Activated CD4-positive, CD25-positive, alpha-beta regulatory T cell treated with anti-CD3 and anti-CD28 coated beads, Interleukin-2, amount 50 U/mL, for 16 hours (primary cell): Measurements from ENCODE around the gene OPN1LW.
A peak's percentile ranks its signal among the peaks of the same experiment; 100 is the strongest.
"Not testable (repeated sequence)": the region's sequence is repeated elsewhere in the genome, so short reads cannot be mapped to it uniquely, and the experiment has no call there.

Experiments
- DNase-seq: peaks from one replicate; pipeline ENCODE4 v3.0.0-alpha.2; 2020; ENCODE audit warnings: low read depth, low spot score

The OPN1LW gene

DNA sequence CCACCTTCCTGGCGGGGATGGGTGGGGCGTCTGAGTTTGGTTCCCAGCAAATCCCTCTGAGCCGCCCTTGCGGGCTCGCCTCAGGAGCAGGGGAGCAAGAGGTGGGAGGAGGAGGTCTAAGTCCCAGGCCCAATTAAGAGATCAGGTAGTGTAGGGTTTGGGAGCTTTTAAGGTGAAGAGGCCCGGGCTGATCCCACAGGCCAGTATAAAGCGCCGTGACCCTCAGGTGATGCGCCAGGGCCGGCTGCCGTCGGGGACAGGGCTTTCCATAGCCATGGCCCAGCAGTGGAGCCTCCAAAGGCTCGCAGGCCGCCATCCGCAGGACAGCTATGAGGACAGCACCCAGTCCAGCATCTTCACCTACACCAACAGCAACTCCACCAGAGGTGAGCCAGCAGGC is at the start of gene OPN1LW:
Gene OPN1LW (plus strand): TSS at position 234 of the 400 bp plus-strand sequence. CDS start 41 bp downstream, at position 275.
- not testable (repeated sequence) for DNase-seq

DNA sequence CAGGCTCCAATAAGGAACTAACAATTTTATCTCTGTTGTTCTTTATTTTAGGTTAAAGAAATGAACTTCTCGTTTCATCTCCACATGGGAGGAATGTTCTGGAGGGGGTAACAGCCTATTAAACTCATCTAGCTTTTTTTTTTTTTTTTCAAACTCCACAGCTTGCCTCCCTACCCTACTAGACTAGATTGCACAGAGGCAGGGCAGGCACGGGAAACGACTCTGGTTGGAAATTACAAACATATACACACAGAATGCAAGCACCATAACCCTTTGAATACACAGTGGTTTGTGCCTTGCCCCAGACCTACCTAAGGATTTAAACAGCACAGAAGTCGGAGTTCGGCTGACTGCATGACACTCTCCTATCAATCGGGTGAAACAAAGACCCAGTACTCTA is 49.2 kb upstream of the OPN1LW start:
- no peak for DNase-seq

DNA sequence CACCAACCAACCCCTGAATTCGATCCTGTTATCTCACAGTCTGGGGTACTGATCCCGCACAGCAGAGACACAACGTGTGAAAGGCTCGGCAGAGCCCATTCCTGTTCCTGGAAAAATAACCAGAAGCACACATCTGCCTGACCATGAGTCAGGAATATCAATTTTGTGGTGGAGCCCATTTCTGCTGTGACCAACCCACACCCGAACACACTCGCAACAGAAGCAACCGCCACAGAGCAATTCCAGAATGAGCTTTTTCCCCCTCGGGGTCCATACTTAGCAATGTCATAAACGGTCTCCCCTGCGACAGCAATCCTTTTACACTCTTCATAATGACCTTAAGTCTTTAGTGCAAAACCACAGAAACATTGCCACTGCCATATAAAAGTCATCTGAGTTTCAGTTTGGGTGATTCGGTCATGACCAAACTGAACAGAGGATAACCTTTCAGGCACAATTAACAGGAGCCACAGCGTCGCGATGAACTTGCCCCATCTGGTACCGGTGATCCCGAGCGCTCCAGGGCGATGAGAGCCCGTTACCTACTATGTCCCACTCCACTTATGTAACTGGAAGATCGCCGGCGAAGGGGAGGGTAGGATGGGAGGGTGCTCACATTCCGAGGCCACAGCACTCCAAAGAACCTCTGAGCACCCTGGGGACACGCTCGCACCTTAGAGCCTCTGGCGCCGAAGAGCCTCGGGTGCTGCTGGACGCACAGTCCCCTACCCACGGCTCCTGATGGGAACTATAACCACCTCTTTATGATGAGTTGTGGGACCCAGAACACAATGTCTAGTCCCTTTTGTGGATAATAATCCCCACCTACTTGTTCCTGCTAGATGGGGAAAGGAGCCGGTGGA is 47.7 kb upstream of the OPN1LW start:
- DNase-seq: no peak

DNA sequence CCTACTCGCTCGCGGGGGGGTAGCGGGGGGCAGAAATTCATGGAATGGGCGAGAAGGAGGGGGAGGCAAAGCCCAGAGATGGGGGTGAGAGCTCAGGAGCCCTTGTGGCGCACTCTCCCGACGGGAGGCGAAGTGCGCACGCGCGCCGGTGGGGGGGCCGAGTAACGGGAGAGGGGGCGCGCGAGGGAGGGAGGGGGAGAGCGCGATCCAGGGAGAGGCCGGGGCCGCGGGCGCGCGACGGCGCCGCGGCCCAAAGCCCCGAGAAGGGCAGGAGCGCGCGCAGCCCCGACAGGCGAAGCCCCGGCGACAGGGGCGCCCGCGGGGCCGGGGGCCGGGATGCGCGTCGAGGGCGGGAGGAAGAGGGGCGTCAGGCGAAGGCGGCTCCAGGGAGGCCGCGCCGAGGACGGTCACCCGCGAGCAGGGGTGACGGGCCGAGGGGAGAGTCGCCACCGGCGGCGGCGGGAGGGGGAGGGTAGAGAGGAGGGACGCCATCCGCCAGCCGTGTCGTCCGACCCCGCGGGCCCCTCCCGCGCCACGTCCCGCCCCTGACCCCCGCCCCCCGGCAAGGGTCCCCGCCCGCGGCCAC is 46.9 kb upstream of the OPN1LW start:
- peak; percentile 38 for DNase-seq

DNA sequence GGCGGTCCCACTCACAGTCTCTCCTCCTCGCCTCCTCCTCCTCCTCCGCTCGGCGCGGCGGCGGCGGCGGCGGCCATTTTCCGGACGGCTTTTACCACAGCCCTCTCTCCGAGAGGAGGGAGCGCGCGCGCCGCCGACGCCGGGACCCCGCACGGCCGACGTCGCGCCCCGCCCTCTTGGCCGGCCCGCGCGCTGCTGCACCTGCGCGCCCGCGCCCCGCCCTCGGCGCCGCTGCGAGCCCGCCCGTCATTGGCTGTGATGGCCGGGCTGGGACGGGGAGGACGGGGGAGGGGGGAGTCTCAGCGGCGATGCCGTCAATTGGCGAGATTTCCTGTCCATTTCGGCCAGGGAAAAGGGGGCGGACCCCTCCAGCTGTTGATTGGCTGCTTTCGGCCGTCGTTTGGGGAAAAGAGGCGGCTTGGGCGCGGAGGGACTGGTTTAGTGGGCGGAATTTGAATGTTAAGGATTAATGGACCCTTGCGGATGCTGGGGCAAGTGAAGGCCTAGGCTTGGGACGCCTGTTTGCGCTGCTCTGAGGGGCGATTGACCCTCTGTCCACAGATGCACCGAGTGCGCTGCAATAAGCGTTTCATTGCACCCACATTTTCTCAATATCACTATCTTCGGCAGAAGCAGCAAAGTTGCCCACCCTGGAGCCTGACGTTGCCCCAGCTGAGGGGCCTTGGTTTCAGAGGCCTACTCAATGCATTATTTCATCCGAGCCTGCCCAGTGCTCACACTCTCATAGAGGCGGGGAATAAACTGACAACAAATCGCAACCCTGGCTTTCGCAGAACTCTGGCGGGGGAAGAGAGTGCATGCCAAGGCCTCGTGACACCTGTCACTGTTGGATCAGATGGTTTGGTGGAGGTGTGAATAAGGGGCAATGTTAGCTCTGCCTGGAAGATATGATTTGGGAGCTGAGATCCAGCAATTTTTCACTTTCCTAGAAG is 46.2 kb upstream of the OPN1LW start, which contains the start of gene MECP2:
Gene MECP2 (minus strand): TSS at position 129 of the 953 bp plus-strand sequence.
- peak; percentile 64 for DNase-seq

DNA sequence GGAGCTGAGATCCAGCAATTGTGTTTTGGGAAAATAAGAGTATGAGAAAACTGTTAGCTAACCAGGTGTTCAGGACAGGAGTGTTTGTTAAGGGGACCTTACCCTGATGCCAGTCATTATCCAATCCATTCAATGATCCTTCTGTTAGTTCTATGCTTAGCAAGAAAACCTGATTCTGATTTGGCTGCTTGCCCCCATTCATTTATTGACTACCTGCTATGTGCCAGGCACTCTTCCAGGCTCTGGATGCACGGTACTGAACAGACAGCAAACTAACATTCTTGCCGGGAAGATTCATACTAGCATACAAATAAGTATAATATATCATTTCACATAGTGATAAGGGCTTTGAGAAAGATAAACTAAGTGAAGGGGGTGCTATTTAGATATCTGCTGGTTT is 45.5 kb upstream of the OPN1LW start:
- no peak for DNase-seq

DNA sequence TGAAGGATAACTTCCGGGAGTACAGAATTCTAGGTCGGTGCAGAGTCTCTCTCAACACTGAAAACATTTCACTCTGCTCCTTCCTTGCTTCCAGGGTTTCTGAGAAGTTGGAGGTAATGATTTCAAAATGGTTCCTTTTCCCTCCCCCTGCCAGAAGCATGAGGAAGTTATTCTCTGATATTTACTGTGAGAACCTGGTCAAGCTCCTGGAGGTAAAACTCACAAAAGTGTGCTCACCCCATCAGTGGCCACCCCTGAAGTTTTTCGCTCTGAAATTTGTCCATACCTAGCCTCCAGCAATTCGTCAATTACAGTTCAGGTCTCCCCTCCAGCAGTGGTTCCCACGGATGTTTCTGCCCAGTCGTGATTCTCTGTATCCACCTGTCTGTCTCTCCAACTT is 30.3 kb upstream of the OPN1LW start:
- no peak for DNase-seq

DNA sequence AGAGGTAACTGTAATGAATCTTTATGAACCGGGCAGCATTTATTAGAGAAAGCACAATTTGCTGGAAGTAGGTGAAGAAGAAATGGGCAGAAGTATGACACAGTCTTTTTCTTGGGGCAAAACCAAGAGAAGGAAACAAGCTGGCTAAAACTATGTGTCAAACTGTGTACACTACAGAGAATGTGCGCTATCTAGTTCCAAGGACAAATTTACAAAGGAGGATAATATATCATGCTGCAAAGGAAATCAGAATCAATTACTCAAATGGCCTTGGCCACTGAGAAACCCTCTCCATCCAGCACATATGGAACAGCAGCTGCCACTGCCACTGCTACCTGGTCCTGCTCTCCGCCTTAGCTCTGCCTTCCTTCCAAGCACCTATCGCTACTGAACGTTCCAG is 29.4 kb upstream of the OPN1LW start:
- no peak for DNase-seq

DNA sequence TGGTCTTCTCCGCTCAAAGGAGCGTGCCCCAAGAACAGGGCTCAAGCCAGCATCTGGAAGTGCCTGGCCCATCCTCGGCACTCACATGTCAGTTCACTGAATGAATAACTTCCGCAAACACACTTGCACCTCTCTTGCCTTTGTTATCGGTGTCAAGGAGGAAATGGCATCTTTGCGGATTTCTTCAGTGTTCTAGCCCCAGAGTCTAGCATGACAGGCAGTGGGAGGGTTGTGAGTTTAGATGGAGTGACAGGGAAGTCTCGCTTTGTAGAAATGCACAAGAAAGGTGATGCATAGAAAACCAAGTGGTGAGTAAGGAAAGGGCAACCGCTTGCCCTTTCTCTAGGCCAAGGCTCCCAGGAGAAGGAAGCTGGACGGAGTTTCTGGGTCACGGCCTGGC is 29.0 kb upstream of the OPN1LW start:
- no peak for DNase-seq

DNA sequence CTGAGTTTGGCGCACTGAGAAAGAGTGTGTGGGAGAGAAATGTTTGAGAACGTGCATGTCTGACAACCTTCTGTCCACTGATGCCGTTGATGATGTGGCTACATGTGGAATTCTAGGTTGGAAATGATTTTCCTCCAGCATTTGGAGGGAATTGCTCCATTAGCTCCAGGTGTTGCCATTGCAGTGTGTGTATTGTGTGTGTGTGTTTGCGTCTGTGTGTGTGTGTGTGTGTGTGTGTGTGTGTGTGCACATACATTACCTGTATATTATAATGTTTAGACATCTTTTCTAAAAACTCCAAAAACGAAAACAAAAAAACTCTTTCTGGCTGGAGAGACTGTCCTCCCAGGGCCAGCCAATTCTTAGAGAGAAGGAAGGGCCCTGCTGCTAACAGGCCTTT is 28.3 kb upstream of the OPN1LW start:
- DNase-seq: no peak

DNA sequence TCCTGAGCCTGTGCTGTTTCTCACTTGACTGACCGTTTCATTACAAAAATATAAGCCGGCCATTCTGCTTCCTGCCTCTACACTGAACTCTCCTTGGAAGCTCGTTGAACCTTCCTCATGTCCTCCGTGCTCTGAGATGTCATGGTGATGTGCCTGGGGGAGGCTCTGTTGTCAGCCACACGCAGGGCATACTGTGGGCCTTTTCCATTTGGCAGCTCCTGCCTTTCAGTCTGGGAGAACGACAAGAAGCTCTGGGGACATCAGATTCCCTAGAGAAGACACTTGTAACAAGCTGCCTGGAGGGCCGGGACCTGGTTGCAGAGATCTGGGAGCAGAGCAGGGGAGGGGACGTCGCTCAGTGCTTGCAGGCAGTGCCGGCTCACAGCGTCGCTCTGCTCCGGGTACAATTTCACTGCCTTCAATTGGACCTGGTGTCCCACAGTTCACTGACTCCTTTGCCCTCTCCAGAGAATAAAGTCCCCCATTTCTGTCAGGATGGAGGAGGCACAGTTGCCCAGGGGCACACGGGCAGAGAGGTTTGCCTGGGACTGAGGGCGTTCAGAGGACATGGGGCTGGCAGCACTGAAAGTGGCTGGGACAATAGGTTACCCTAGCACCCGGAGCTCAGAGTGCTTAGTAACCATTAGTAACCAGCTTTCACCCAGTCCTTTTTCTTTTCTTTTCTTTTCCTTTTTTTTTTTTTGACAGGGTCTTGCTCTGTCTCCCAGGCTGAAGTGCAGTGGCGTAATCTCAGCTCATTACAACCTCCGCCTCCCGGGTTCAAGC is 27.4 kb upstream of the OPN1LW start:
- no peak for DNase-seq

DNA sequence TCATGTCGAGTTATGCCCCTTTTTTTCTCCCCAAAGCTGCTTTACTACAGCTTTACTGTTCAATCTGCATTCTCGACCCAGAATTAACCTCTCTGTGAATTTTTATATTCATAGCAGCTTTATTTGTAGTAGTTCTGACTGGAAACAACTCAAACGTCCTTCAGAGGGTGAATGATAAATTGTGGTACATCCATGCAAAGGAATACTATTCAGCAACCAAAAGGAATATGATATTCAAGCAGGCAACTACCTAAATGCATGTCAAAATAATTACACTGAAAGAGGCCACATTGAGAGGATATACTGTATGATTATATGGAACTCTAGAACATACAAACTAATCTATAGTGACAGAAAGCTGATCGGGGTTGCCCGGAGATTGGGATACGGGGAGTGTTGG is 26.5 kb upstream of the OPN1LW start:
- no peak for DNase-seq

DNA sequence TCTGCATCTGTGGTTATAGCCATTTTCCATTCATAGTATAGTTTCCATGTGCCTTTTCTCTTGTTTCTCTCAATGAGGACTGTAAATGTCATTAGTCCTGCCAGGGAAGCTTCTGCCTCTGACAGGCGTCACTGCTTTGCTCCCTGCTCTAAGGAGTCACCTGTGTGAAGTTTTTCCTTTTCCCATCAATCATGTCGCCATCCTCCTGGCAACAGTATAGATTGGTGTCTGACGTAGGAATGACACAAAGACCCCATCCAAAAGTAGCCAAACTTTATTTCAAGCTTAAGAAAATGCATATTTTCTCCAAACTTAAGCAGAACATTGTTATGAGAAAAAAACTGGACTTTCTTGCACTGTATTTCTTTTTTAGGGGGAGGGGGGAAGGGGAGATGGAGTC is 23.5 kb upstream of the OPN1LW start:
- no peak for DNase-seq

DNA sequence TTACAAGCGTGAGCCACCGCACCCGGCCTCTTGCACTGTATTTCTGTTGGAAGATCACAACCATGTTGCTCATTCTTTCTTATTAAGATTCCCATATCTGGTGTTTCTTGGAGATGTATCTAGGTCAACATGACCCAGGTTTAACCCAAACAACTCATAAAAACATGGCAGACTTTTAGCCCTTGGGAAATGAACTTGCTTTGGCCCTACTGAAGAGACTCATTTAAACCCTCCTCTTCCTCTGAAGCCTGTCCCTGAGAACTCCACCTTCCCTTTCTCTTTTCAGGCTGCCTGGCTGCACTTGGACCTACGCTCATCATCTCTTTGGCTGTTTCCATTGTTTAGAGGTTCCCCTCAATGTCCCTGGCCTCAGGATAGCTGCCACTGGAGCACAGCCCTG is 22.8 kb upstream of the OPN1LW start:
- no peak for DNase-seq

DNA sequence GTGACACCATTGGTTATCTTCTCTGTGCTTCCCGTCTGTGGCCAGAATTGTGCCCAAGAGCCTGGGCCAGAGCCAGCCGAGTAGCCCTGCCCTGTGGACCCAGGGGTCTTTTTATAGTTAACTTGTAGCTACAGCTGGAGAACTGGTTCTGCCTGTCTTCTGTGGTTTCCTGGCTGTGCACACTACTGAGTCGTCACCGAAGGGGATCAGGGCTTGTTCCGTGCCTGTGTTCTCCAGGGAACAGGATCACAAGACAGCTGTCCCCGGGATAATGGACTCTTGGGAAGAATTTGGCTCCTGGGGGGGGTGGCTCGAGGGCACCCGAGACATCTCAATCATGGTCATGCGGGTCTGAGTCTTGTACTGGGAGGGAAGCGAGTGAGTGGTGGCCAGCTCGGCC is 22.1 kb upstream of the OPN1LW start:
- no peak for DNase-seq

DNA sequence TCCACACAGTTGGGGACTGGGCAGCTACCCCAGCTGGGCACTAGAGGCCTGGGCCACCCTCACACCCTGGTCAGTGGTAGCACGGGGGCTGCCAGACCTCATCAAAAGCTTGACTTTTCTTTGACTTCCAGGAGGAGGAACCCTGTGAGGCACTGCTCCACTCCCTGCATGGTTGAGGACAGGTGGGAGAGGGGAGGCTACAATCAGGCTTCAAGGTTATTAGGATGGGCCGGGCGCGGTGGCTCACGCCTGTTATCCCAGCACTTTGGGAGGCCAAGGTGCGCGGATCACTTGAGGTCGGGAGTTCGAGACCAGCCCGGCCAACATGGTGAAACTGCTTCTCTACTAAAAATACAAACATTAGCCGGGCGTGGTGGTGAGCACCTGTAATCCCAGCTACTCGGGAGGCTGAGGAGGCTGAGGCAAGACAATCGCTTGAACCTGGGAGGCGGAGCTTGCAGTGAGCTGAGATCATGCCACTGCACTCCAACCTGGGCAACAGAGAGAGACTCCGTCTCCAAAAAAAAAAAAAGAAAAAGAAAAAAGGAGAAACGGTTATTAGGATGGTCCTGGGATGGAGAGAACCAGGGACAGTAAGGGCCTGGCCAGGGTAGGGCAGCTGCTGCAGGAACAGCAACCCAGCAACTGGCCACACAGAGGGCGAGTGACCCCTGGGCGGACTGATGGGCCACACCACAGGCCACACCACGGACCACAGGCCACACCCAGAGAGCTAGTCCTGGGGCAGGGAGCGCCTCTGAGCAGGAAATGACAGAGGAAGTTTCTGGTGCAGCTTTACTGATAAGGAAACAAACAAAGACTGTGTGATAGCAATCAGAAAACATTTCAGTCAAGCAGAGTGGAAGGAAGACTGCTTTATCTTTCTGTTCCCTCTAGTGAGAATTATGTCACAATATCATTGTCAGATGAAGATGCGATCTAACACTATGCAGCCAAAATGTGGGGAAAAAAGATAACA is 20.5 kb upstream of the OPN1LW start:
- DNase-seq: no peak

DNA sequence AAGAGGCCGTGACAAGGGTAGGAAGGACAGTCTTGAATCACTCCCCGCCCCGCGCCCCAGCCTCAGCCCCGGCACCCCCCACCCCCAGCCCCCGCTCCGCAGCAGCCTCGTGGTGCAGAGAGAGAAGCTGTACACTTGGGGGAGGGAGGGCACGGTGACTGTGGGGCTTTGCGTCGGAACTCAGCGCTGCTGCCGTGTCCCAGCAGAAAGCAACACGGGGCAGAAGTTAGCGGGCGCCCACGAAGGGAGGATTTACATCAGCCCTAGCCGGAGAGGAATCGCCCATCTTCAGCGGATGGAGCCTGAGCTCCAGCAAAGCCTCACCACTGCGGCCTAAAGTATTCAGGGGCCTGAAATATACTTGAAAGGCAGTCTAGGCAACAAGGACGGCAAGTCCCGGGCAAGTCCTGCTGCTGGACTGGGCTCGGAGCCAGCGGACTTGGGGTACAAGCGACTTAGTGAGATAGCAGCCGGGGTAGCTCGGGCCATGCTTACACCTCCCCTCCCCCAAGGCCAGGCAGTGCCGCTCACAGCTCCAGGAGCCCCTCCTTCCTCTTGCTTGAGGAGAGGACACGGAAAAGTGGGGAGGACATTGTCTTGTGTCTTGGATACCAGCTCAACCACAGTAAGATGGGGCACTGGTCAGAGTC is 18.5 kb upstream of the OPN1LW start:
- DNase-seq: no peak

DNA sequence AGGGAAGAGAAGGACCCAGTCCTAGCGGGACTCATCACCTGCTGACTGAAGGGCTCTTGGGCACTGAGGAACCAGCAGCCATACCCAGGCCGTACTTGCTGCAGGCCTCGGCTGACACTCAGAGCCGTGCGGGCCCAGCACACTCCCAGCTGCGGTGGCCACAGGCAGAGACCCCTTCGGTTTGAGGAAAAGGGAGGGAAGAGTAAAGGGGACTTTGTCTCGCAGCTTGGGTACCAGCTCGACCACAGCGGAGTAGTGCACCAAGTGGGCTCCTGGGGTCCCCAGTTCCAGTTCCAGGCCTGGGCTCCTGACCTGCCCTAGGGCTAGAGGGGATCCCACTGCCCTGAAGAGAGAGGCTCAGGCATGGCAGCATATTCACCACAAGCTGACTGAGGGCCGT is 17.9 kb upstream of the OPN1LW start:
- DNase-seq: no peak

DNA sequence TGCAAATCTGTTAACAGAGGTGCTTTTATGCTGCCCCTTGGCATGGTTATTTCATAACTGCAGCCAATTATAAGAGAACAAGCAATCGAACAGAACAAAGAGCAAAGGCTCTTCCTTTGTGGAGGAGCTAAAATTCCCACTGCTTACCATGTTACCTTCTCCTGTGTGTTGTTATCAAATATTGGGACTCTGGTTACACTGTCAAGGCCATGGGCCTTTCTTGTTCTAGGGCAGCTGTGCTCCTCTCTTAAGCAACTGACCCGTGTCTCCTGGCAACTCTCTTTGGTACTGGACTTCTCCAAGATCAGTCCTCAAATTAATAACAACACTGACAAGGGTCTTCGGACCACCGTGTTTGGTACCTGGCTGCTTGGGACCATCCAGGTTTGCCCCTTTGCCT is 12.1 kb upstream of the OPN1LW start:
- no peak for DNase-seq

DNA sequence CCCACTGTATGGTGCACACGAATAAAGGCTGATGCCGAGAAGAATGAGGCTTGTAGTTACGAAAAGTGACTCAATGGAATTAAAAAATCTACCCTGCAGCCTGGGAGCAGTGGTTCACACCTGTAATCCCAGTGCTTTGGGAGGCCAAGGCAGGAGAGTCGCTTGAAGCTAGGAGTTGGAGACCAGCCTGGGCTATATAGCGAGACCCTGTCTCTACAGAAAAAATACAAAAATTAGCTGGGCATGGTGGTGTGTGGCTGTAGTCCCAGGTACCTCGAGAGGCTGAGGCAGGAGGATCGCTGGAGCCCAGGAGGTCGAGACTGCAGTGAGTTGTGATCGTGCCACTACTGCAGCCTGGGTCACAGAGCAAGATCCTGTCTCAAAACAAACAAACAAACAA is 11.7 kb upstream of the OPN1LW start:
- DNase-seq: no peak
